GM21423 (cell line): ENCODE measurements around the gene NUP58.

ENCODE experiments used
- ATAC-seq: cut with Tn5 transposase; IDR thresholded peaks from one replicate; pipeline ENCODE4 v1.9.1; 2021; ENCODE audit warnings: mild to moderate bottlenecking, moderate library complexity; ENCODE audit not compliant: unreplicated experiment

NUP58 gene

GRCh38 chr13:25372284-25373081 is 71.1 kb downstream of the NUP58 start:
- no peak for ATAC-seq

GRCh38 chr13:25375727-25376358 is 74.4 kb downstream of the NUP58 start:
- no peak for ATAC-seq

- ATAC-seq = no peak
These were observed 76.0 kb downstream of the NUP58 start for GRCh38 chr13:25377244-25377962.

DNA sequence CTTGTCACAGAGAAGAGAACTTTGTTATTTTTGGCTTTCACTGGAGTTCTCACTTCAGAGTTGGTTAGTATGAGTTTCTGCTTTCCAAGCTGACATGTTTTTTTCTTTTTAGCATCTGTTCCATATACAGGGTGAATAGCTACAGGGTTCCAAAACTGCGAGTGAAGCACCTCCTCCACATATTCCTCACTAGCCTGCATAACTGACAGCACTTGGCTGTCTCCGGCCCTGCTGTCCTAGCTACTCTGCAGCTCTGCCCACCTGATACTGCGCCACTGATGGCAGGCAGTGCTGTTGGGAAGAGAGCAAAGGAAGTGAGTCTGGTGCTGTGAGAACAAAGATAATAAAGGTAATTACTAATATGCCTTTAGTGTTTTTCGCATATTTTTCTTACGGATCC is 77.1 kb downstream of the NUP58 start:
- ATAC-seq = no peak

GRCh38 chr13:25379011-25379410 is 77.6 kb downstream of the NUP58 start:
- no peak for ATAC-seq

DNA sequence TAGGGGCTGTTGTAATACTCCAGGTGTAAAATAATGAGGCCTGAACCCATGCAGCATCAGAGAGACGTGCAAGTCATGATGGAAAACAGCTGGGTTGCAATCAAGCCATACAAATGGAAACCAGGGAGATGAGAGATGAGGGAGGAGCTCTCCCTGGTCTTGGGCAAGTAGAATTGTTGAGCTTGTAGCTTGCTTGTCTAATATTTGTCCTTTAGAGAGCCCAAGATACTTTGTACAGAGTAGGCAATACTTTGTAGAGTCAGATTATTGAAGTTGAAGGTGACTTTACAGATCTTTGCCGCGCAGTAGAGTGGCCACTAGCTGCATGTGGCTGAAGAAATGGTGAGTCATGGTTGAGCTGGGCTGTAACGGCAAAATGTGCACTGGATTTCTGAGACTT is 78.7 kb downstream of the NUP58 start:
- ATAC-seq = no peak

DNA sequence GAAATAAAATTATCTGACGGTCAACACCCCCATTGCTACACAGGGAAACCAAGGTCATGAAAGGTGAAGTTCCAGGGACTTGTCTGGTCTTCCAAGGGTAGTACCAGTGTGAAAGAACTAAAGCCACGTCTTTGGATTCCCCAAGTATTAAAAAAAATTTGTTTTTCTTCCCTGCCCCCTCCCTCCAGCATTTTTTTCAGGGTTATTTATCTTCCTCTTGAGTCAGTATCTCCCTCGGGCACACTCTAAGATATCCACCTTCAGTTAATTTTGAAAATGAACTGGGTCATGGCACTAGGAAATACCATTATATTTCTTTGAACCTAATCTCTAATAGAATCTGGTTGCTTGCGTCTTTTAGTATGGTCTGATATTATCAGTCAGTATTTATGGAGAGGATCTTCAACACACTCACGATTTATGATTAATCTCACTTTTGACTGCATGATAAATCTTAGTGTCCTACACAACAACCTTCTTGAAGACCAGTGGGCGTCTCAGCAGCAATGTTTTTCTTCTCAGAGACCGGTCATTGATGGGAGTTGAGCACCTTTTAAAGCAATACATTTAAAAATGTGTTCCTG is 79.4 kb downstream of the NUP58 start:
- ATAC-seq = no peak

DNA sequence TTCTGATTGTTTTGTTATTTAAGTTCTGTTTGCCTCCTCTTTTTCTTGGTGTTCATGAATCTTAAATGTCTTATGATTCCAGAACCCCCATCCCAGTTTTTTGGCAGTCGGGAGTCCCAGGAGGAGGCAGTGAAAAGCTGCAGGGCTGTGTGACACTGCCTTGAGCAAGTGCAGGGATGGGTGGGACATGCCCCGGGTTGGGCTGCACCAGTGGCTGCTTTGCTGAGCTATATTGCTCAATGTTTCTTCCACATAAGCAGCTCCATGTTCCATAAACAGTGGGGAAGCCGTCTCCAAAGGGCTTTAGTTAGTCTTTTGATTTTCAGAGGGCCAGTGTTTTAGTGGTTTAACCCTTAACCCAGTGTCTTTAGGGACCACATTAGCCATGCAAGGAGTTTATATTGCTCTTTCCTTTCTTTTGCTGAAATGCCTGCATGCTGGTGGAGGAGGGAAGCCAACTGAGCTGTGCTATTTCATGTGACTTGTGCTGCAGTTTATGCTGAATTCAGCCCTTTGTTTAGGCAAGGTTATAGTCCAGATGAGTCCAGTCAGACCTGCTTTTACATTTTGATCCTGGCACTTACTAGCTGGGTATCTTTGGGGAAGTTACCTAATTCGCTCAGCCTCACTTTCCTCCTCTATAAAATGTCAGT is 83.5 kb downstream of the NUP58 start:
- no peak for ATAC-seq

DNA sequence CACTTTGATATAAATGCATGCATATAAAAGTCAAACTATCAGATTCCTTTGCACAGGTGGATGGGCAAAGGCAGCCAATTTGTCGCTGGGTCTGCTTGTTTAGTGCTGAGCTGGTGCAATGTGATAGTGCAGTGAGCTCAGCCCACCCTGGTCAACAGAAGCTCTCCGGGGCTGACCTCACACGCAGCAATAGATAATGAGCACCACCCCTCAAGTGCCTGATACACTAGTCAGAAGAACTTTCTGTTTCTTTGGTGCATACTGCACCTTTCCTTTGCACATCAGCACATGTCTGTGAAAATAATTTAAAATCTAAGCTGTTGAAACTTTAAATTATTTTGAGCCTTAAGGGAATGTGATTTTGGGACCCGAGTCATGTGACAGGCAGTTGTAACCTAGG is 90.5 kb downstream of the NUP58 start:
- ATAC-seq = no peak
